Measurements from ENCODE around the gene GRN. TPM values are rescaled to one million over a fixed set of nuclear protein-coding genes. Genes with fewer than 3 reads are reported as not detected.
A peak's percentile ranks its signal among the peaks of the same experiment; 100 is the strongest.
"Not testable (repeated sequence)": the region's sequence is repeated elsewhere in the genome, so short reads cannot be mapped to it uniquely, and the experiment has no call there.

GRN gene
- total RNA-seq, 1 experiment from 2014 or later: 197 TPM

DNA sequence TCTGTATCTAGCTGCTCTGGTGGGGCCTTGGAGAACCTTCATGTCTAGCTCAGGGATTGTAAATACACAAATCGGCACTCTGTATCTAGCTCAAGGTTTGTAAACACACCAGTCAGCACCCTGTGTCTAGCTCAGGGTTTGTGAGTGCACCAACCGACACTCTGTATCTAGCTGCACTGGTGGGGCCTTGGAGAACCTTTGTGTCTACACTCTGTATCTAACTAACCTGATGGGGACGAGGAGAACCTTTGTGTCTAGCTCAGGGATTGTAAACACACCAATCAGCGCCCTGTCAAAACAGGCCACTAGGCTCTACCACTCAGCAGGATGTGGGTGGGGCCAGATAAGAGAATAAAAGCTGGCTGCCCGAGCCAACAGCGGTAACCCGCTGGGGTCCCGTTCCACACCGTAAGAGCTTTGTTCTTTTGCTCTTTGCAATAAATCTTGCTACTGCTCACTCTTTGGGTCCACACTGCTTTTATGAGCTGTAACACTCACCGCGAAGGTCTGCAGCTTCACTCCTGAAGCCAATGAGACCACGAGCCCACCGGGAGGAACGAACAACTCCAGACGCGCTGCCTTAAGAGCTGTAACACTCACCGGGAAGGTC lies 24.4 kb downstream of the GRN start:
- in situ Hi-C loops (cut with HindIII; ENCODE audit: low pct_unique_long_range_greater_than_20kb, low sequenced_read_pairs); DNase-seq (ENCODE audit: low read depth, low spot score): not testable (repeated sequence)

DNA sequence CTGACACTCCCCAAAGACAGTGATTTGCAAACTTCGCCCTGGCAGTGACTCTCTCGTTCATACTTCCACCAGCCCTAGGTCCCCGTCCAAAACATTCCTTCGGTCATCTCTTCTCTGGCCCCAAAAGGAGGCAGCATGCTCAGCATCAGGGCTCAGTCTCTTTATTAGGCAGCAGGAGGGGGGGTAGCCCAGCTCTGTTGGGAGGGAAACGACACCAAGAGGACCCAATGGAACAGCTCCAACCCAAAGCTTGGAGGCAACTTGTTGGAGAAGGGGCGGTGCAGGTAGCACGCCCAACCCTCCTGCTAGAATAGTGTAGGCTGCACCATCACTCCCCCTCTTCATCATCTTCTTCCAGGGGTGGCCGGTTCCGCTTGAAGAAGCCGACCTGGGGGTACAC lies 26.9 kb downstream of the GRN start:
- in situ Hi-C loops (cut with HindIII; ENCODE audit: low pct_unique_long_range_greater_than_20kb, low sequenced_read_pairs): no loop called here
- DNase-seq (ENCODE audit: low read depth, low spot score): no peak

DNA sequence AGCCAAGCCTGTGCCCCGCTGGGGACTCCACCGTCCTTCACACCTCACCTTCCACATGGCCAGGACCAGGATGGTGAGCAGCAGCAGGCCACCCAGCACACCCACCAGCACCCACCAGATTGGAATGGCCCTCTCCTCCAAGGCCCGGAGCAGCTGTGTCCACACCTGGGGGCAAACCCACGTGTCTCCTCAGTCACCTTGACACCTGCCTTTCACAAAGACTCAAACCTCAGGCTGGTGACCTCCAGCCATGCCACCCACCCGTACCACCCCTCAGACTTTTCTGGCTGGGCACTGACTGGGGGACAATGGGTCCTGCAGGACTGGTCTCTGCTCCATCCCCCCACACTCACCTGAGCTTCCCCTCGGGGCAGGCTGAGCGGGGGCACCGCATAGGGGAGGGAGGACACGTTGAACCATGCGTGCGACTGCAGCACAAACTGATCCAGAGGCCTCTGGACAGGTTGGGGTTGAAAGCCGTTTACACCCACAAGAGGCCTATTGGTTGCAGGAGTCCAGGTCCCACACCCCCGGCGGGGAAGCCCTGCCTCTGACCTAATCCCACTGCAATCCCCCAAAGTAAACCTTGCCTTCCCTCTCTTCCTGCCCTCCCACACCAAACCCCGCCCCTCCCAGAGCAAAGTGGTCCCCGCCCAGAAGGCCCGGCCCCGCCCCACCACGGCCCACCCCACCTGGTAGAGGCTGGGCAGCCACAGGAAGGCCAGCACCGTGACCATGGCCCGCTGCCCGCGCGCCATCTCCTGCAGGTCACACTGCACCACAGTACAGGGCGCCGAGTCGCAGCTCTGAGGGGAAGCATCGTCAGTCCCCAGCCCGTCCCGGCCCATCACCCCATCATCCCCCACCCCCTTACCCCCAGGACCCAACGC lies 29.4 kb downstream of the GRN start:
- in situ Hi-C loops (cut with HindIII; ENCODE audit: low pct_unique_long_range_greater_than_20kb, low sequenced_read_pairs): no loop called here
- DNase-seq (ENCODE audit: low read depth, low spot score): no peak

DNA sequence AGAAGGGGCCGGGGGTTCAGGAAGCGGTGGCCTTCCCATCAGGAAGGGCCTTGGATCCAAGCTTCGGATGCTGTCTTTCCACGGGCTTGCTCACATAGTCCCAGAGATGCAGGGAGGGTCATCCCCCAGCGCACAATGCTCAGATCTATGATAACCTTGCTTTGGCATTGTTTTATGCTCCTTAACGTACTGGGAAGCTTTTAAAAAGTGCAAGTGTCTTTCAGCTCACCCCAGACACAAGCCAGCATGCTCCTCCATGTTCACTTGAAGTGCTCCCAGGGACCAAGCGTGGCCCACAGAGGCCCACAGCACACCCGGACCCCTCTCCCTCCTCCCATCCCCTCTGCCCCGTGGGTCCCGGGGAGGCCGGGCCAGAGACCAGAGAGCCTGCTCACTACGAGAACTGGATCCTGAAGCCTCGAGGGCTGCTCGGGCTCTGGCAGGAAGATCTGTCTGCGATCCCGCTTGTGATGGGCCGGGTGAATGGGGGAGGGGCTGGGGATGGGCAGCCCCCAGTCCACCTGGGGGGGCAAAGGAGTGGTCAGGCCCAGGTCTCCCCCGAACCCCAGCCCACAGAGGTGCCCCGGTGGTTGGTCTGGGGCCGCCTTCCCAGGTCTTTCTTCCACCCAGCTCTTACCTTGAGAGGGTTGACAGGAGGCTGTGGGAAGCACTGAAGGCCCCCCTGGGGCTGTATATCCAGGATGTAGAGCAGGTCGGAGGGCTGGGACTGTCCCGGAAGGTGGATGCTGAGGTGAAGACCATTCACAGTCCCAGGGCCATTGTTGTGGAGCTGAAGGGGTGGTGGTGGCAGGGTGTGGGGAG lies 30.3 kb downstream of the GRN start:
- no peak for DNase-seq (ENCODE audit: low read depth, low spot score)
- in situ Hi-C loops (cut with HindIII; ENCODE audit: low pct_unique_long_range_greater_than_20kb, low sequenced_read_pairs): no loop called here

DNA sequence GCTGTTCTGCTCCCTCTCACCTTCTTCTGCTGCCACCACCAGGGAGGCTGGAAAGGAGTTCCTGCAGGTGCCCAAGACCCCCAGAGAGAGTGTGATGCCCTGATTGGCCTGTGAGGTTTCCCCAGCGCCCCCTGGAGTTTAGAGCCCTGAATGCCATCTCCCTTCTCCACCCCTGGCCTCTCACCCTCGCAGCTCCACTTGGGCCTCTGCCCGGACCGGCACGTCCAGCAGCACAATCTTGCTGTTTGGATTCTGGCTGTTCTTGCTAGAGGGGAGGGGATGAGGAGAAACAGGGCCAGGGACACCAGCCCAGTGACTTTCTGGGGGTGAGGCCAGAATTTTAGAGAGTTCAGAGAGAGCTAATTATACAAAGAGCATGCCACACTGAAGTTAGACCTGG lies 31.0 kb downstream of the GRN start:
- in situ Hi-C loops (cut with HindIII; ENCODE audit: low pct_unique_long_range_greater_than_20kb, low sequenced_read_pairs): no loop called here
- peak; percentile 50 for DNase-seq (ENCODE audit: low read depth, low spot score)

DNA sequence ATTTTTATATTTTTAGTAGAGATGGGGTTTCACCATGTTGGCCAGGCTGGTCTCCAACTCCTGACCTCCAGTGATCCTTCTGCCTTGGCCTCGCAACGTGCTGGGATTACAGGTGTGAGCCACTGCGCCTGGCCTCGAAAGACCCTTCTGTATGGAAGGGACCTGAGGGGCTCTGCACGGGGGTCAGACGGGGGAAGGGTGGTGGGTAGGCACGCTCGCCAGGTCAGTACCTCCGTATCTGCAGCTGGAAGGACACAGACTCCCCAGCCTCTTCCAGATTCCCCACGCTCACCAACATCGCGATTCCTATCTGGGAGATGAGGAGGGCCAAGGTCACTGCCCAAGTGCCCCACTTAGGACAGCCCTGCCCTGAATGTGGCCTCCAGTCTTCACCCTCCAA lies 31.7 kb downstream of the GRN start:
- in situ Hi-C loops (cut with HindIII; ENCODE audit: low pct_unique_long_range_greater_than_20kb, low sequenced_read_pairs): no loop called here

DNA sequence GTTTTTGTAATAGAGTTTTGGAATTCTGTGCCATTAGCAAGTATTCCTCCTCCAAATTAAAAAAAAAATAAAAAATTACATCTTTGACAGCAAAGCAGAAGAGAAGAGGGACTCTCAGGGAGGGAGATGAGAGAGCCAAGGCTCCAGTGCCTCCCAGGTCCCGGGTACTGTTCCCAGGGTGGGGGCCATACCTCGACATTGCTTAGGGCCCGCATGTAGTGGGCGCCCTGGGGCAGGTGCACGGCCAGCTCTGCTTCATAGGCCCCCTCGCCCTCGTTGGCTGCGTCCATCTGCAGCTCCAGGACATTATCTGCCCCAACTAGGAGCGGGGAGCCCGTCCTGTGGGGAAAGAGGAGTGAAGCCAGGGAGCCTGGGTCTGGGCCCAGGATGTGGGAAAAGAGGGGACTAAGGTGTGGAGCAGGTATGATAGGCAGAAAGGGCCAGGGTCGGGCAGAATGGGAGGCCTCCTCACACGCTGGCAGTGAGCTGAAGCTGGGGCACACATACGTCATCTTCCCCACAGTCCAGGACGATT lies 33.1 kb downstream of the GRN start:
- DNase-seq (ENCODE audit: low read depth, low spot score): no peak
- in situ Hi-C loops (cut with HindIII; ENCODE audit: low pct_unique_long_range_greater_than_20kb, low sequenced_read_pairs): no loop called here

More for the DNA sequence above, 31.7 kb downstream of the GRN start:
- DNase-seq (ENCODE audit: low read depth, low spot score): no peak

DNA sequence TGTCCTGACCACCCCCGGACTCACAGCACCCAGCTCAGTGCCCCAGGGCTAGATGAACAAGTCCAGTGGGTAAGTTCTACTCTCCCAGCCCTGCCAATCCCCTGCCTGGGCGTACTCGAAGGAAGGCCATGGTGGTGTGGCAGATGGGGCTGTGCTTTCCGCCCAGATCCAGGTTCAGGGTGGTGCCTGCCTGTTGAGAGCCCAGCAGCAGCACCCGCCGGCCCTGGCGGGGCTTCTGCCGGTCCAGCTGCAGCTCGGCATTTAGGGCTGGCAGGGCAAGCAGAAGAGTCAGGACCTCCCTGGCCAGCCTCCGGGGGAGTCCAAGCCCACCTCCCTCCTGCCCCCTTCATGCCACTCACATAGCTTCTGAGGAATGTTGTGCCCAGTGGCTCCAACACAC lies 34.8 kb downstream of the GRN start:
- no peak for DNase-seq (ENCODE audit: low read depth, low spot score)
- in situ Hi-C loops (cut with HindIII; ENCODE audit: low pct_unique_long_range_greater_than_20kb, low sequenced_read_pairs): no loop called here

DNA sequence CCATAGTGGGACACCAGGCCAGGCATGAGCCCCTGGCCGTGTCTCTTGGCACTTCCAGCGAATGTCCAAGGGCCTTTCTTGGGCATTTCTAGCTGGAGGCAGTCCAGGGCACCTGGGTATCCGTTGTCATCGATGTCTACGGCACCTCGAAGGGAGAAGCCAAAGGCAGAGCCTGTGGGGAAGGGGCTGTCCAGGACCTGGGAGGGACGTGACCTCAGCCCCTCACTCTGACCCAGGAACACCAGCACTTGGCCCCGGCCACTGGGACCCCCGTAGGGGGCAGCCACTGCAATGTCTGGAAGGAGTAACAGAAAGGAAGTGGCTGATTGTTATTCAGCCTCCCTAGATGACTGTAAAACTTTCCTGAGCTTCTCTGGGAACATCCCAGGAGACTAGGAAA lies 35.7 kb downstream of the GRN start:
- DNase-seq (ENCODE audit: low read depth, low spot score): no peak
- in situ Hi-C loops (cut with HindIII; ENCODE audit: low pct_unique_long_range_greater_than_20kb, low sequenced_read_pairs): no loop called here

DNA sequence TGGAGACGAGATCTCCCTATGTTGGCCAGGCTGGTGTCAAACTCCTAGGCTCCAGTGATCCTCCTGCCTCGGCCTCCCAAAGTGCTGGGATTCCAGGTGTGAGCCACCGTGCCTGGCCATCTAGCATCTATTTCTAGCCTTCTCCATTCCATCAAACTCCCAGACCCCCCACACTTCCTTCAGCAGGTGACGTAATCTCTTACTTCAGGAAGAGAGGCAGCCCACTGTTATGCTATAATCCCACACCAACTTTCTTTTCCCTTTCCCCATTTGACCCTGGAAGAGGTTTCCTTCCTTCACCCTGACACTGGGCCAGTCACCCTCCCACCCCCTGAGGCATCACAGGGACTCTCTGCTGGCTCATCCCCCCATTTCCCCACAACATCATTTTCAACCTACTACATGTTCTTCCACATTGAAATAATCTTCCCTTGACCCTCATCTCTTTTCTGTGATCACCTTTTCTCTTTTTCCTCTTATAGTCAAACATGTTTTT lies 36.8 kb downstream of the GRN start:
- DNase-seq (ENCODE audit: low read depth, low spot score): no peak
- in situ Hi-C loops (cut with HindIII; ENCODE audit: low pct_unique_long_range_greater_than_20kb, low sequenced_read_pairs): no loop called here

DNA sequence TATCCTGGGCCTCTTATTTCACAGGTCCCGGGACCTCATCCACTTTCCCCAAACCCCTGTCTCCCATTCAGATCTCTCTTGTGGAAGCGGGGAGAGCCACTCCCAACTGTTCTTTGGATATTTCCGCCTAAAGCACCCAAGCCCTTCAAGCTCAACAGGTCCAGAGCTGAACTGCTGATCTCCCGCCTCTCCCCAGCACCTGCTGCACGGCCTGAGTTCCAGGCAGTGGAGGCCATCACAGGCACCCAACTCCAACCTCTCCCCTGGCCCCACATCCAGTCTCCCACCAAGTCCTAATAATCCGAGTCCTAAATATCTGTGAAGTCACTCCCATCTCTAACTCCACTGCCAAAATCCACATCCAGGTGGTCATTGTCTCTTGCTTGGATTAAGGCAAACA lies 37.8 kb downstream of the GRN start:
- in situ Hi-C loops (cut with HindIII; ENCODE audit: low pct_unique_long_range_greater_than_20kb, low sequenced_read_pairs): no loop called here
- DNase-seq (ENCODE audit: low read depth, low spot score): no peak

DNA sequence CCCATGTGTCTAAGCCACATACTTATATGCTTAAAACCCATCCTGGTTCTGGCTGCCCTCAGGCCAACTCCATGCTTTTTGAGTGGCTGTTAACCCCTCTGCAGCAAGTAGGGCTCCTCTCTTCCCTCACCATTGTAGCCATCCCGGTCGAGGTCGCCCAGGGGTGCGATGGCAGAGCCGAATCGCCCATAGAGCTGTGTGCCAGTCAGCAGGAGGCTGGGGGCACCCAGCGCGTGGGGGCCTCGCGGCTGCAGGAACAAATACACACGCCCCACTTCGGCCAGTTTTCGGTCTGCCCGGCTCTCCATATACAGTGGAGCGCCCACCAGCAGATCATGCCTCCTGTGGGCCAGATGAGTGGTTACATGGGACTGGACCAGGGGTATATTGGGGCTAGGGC lies 38.3 kb downstream of the GRN start:
- no peak for DNase-seq (ENCODE audit: low read depth, low spot score)
- in situ Hi-C loops (cut with HindIII; ENCODE audit: low pct_unique_long_range_greater_than_20kb, low sequenced_read_pairs): no loop called here

DNA sequence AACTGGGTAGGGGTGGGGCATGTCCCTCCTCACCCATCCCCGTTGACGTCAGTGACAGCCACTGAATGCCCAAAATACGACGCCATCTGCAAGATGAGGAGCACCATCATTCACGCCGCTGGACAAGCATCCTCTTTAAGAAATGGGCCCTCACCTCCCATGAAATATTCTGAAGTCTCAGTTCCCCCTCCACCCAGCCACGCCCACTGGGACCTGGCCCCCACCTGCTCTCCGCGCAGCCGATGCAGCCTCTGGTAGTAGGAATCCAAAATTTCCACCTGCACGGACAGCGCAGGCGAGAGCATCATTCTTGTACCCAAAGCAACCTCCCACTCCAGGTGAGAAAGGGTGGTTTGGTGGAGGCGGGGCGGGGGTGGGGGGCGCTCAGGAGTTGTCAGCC lies 38.8 kb downstream of the GRN start:
- in situ Hi-C loops (cut with HindIII; ENCODE audit: low pct_unique_long_range_greater_than_20kb, low sequenced_read_pairs): no loop called here
- DNase-seq (ENCODE audit: low read depth, low spot score): no peak

DNA sequence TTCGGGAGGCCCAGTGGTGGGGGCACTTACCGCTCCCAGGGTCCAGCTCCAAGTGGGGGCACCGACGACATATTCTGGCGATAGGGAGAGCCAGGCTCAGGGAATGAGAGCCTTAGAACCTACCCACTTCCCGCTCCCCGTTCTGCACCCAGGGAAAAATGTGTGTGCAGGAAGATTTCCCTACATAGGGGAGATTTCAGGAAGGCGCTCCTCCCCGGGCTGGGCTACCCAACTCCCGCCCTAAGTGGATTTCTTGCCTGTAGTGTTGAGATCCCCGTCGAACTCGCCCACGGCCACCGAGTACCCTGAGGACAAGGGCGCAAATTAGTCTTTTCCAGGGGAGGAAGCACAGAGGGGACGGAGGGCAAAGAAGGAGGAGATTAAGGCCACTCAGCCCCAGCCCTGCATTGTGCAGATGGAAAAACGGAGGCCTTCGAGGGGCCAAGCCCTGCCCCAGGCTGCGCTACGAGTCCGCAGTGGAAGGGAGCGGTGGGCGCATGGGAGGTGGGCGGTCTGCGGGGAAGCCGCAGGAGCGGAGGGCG lies 39.2 kb downstream of the GRN start:
- no peak for DNase-seq (ENCODE audit: low read depth, low spot score)
- in situ Hi-C loops (cut with HindIII; ENCODE audit: low pct_unique_long_range_greater_than_20kb, low sequenced_read_pairs): no loop called here

DNA sequence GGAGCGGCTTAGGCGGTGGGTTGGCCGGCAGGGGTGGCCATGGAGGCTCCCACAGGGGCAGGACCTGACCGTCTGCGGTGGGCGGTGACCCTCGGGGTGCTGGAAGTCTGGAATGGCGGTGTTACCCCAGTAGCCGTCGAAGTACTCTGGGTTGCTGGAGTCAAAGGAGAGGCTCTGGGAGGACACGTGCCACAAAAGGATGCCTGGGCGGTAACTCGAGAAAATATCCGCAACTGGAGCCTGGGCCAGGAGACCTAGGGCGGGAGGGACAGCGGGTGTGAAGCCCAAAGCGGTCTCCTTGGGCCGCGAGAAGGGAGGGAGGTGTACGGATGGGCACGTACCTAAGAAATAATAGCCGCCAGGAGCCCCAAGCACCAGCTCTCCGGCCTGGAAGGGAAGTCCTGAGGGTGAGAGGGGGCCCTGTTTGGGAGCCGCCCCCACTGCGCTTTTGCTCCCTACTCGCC lies 39.8 kb downstream of the GRN start:
- in situ Hi-C loops (cut with HindIII; ENCODE audit: low pct_unique_long_range_greater_than_20kb, low sequenced_read_pairs): no loop called here
- no peak for DNase-seq (ENCODE audit: low read depth, low spot score)

DNA sequence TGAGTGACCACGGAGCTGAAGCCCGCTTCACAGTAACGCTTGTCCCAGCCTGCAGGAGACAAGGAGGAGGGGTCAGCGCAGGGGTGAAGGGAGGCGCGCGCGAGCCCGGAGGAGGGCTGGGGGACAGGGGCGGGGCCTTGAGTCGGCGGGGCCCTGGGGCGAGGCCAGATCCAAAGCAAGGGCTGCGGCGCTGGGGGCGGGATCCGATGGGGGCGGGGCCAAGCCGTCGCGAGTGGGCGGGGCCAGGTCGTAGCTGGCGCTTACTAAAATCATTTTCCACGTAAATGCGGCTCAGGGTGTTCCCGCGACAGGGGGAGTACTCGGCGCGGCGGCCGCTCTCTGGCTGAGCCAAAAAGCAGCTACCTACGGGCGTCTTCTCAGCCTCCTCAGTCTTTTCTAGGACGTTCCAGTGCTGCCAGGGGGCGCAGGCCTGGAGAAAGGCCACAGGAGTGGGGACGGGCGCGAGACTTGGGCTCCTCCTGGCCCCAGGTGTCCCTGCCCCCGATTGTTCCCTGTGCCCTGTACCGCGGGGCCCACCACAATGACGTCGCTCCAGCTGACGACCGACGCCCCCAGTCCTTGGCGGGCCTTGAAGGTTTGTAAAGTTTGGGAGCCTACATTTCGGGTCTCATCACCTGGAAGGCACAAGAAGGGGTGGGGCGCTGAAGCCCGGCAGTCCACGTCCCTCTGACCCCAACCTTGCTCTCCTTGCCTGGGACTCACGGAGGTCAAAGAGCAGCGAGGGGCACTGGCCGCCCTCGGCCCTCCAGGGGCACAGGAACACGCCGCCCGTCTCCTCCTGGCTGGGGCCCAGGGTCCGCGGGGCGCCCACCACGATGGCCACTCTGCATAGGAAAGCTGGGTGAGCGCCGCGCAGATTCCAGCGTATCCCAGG lies 40.4 kb downstream of the GRN start:
- in situ Hi-C loops (cut with HindIII; ENCODE audit: low pct_unique_long_range_greater_than_20kb, low sequenced_read_pairs): no loop called here
- no peak for DNase-seq (ENCODE audit: low read depth, low spot score)

DNA sequence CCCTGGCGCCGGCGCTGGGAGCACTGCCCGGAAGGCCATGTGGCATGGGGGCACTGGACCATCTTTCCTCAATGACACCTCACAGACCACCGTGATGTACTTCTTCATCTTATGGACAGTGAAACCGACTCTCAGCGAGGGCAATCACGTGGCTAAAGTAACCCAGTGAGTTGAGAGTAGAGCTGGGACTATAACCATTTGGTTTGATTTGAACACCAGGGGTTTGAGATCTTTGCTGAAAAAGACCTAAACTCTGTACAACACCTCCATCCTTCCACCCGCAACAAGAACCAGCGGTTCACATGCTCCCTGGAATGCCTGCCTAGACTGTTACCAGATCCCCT lies 41.1 kb downstream of the GRN start:
- DNase-seq (ENCODE audit: low read depth, low spot score): no peak
- in situ Hi-C loops (cut with HindIII; ENCODE audit: low pct_unique_long_range_greater_than_20kb, low sequenced_read_pairs): no loop called here

Data from SK-MEL-5 (cell line).